Endometrial microvascular endothelial cells (primary cell): ENCODE results near the gene SKP1. TPM values are rescaled to one million over a fixed set of nuclear protein-coding genes. Genes with fewer than 3 reads are reported as not detected.
"Not testable (repeated sequence)": the region's sequence is repeated elsewhere in the genome, so short reads cannot be mapped to it uniquely, and the experiment has no call there.

Experiments
- in situ Hi-C: cut with HindIII; loops from 2 replicates; pipeline ENCODE4 v1.10.0; 2017; ENCODE audit warnings: low sequenced_read_pairs, low pct_unique_long_range_greater_than_20kb; ENCODE audit errors: inconsistent ontology term
- total RNA-seq: library from RNA; depleted of rRNA; stranded (reverse); fragments of >200 nt; gene quantifications from one replicate; pipeline ENCODE4 v1.2.3, GENCODE V29; 2015; ENCODE audit errors: inconsistent ontology term

Gene SKP1
- total RNA-seq, 1 donor from 2014 or later, result 339 TPM

GRCh38 chr5:134184155-134185135, 7.7 kb upstream of the SKP1 start:
- in situ Hi-C loops, result no loop called here

DNA sequence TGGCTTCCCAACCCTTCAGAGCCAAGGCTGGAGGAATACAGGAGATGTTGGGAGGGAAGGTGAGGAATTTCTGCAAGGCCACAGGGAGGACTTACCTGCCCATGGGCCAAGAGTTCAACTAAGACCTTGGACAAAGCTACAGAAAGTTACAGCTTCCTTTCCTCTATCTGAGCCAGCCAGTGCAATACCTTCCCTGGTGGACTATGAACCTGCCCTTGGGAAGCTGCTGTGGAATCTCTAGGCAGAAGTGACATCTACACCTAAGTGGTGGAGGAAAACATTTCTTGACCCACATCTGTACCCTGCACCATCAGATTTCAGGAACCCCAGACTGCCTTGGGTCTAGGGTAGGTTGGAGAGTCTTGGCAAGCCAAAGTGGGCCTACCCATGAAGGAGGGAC, 6.7 kb upstream of the SKP1 start:
- in situ Hi-C loops, result no loop called here

DNA sequence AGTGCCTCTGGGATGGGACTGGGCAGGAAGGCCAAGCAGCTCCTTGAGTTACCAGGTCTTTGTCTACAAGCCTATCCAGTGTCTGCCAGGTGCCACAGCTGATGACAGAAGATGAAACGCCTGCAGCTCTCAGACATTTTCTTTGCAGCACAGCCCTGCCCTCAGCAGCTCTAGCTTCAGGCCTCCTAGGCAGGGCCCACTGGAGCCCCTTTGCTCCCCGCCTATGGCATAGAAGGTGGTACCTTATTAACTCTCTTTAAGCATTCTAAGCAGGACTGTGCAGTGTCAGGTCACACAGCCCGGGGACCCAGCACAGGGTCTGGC, 1.3 kb upstream of the SKP1 start:
- in situ Hi-C loops, result no loop called here

GRCh38 chr5:134177369-134178095, 782 bp upstream of the SKP1 start:
- in situ Hi-C loops, result no loop called here

DNA sequence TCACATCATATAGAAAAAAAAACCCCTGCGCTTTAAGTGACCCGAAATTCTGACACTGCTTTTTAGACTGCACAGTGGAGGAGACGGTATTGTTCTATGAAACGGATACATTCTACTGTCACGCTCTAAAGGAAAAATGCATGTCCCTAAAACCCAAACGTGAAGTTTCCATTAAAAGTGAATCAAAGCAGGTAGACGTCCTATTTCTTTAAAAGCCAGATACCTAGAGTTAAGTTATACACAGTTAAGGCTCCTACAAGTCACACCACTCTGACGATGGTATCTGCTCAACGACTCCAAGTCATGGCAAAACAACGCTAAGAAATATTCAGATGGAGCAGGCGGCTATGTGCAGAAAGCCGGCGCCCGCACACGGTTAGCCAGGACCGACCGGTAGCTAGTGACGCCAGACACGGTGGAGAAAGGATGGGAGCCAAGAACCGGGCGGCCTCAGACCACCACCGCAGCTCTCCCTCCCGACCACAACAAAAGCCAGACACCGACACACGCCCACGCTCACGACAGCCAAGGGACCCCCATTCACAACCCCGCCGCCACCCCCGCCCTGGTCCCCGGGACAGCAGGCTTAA, 734 bp downstream of the SKP1 start:
- in situ Hi-C loops, result no loop called here

- in situ Hi-C loops, result no loop called here
Observed at GRCh38 chr5:134174841-134175839, 1.6 kb downstream of the SKP1 start.

DNA sequence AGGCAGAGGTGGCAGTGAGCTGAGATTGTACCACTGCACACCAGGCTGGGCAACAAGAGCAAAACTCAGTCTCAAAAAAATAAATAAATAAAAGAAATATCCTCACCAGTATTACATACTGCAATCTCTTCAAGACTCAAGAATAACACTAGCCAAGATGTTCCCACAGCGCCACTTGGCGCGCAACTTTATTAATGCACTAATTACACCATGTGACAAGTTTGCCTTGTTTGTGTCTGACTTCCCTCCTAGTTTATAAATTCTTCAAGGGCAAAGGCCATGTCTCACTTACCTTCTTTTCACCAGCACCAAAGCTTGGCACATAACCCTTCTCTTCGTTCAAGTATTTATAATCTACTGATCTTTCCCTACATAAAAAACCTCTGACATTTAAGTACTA, 4.8 kb downstream of the SKP1 start:
- in situ Hi-C loops, result no loop called here

GRCh38 chr5:134162592-134162991, 14.2 kb downstream of the SKP1 start:
- in situ Hi-C loops, result no loop called here

DNA sequence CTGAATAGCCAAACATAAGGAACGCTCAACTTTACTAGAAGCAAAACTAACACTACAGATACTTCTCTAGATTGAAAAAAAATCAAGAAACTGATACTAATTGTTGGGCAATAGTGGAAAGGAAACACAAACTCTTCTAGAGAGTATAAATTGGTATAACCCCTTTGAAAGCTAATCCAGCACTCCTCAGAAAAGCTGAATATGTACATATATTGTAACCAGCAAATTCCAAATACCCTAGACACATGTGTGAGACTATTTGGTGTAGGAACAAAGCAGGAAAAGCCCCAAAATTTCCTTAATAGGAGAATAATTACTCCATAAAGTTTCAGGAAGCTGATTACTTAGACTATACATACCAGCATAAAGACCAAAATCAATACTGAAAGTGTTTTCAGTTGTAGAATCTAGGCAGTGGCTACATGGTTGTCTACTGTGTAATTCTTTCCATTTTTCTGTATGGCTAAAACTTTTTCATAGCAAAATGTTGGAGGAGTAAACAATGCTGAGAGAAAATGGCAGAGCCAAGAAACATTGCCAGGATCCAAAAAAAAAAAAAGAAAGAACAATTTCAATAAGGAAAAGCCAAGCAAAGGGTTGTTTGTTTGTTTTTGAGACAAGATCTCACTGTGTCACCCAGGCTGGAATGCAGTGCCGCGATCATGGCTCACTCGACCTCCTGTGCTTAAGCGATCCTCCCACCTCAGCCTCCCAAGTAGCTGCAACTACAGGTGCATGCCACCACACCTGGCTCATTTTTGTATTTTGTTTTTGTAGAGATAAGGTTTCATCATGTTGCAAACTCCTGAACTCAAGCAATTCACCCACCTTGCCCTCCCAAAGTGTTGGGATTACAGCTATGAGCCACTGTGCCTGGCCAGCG, 15.0 kb downstream of the SKP1 start:
- in situ Hi-C loops, result no loop called here

DNA sequence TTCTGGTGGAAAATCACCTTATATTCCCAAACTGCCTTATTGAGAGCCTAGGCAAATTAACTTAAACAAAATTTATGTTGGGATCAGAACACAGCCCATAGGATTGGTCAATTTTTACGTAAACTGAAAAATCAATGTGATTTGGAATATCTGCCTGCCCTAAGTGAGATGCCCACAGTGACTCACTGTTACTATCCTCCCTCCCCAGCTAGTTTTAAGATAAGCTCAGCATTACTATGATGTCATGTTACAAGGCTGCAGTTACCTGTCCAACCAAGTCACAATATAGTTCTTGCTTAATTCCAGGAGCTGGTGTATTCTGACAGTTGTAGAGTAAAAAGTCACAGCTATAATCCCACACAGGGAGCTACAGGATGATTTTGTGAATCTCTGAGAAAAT, 23.1 kb downstream of the SKP1 start:
- in situ Hi-C loops, result no loop called here

DNA sequence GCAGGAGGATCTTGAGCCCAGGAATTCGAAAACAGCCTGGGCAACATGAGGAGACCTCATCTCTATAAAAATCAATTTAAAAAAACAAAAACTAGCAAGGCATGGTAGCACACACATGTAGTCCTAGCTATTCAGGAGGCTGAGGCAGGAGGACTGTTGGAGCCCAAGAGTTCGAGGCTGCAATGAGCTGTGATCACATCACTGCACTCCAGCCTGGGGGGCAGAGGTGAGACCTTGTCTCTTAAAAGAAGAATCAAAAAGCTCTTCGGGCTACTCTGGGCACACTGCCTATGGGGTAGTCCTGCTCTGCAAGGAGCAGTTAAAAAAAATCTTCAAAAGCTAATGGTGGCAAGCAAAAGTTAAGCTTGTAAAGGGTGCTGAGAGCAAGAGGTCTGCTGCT, 23.5 kb downstream of the SKP1 start:
- in situ Hi-C loops, result no loop called here

GRCh38 chr5:134152173-134152832, 24.4 kb downstream of the SKP1 start:
- in situ Hi-C loops, result not testable (repeated sequence)

DNA sequence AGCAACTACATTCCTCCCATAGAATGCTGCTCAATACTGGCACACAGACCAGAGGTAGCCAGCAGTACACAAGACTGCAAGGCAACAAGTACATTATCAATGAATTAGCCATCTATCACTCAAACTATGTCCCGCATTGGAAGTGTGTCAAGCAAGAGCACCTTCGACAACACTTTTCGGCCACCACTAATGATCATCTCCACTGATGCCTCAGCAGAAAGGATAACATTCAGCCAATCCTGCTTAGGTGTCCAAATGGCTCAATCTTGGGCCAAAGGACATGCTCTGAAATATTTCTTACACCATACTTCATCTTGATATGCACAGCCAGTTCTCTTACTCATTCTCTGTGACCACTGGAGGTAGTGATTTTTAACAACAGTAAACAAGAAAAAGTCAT, 25.0 kb downstream of the SKP1 start:
- in situ Hi-C loops, result no loop called here

GRCh38 chr5:134149571-134150303, 27.0 kb downstream of the SKP1 start:
- in situ Hi-C loops, result no loop called here

GRCh38 chr5:134148986-134149539, 27.7 kb downstream of the SKP1 start:
- in situ Hi-C loops, result no loop called here

GRCh38 chr5:134148316-134148715, 28.4 kb downstream of the SKP1 start:
- in situ Hi-C loops, result no loop called here
